Cortex of kidney (tissue), 1 donor: Measurements from ENCODE around the gene WWC1.
"Not testable (repeated sequence)": the region's sequence is repeated elsewhere in the genome, so short reads cannot be mapped to it uniquely, and the experiment has no call there.

Source experiments
- DNase-seq: peaks from one replicate; lab custom pipeline; 2025; lab: John Stamatoyannopoulos, UW

WWC1 gene

DNA sequence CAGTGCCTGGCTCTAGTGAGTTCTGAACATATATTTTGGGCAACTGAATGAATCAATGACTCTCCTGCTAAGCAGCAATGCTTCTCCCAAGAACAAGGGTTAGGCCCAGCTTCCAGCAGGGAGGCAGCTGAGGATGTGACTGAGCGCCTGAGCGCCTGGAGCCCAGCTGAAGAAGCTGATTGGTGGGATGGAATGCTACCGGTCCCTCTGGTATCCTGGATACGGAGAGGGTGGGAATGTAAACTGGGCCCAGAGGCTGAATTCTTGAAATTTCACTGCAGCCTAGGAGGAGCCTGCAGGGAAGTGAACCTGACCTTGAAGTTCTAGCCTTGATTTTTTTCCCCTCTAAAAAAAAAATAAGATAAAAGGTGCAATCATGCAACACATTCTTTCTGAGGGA, 43.2 kb downstream of the WWC1 start:
- DNase-seq: no peak

DNA sequence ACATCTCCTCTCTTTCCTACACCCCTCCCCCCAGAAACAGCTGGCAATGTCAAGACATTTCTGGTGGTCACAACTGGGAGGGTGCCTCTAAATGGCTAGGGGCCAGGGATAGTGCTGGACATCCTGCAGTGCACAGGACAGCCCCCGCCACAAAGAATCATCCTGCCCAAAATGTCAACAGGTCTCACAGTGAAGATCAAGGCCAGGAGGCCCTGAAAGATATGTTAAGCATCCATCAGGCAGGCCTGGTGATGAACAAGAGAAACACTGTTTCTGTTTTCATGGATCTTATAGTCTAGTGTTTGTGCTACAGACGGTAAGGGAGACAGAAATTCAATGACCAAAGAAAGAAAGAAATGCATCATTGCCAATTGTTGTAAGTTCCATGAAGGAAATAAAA, 45.9 kb downstream of the WWC1 start:
- no peak for DNase-seq

DNA sequence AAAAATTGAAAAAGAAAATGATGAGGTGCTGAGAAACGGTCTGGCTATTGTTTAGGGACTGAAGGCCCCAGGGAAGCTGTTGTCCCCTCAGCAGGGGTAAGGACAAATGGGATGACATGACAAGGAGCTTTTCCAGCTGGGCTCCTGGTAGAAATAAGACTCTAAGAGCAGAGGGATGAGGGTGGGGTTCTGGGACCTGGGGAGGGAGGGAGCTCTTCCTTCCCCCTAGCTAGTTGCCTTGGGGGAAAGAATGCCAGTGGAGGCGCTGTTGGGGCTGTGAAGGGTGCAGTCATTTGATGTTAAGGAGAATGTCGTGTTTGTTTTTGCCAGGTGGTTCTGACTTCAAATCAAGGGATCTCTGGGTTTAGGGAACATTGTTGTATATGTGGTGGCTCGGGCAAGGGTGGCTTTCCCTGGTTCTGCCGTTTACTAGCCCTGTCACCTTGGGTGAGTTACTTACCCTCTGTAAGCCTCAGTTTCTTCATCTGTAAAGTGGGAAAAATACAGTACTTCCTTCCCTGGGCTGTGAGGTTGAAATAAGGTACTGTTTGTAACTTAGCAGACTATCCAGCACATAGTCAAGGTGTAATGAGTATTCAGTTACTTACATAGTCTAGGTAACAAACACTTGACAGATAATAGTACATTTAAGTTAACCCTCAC, 47.8 kb downstream of the WWC1 start:
- DNase-seq: no peak

- DNase-seq: not testable (repeated sequence)
Measured at GRCh38 chr5:168339772-168340140, 48.3 kb downstream of the WWC1 start.

GRCh38 chr5:168340487-168340886, 49.0 kb downstream of the WWC1 start:
- no peak for DNase-seq

DNA sequence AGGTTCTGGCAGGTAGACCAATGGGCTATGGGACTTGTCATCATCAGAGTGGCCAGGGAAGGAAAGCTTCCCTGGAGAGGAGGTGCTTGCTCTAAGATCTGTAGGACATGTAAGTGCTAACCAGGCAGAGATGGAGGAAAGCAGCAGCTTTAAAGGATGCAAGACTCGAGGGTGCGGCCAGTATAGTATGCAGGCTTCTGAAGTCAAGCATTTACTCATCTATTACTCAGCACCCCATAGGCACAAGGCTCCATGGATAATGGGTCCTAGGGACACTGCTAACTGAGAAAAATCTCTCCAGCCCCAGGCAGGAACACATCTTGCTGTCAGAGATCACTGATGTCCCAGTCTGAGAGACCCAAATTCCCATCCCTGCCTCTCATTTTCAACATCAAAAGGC, 49.7 kb downstream of the WWC1 start:
- DNase-seq: no peak

- DNase-seq: no peak
Measured at GRCh38 chr5:168342151-168342825, 50.8 kb downstream of the WWC1 start.

DNA sequence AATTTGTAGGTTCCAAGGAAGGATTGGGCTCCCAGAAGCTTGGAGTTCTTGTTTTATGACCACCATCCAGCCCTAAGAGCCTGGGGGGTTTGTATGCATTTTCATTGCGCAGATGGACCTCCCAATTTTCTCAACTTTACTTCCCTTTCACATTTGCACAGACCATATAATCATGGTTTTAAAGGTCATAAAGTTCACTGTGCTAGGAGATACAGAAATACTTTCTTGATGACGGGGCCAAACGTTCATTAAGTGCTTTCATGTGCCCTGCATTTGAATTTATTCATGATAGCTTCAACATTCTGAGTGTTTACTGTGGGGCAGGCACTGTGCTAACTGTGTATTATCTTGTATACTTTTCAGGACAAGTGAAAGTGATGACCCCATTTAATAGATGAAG, 51.5 kb downstream of the WWC1 start:
- DNase-seq: no peak

GRCh38 chr5:168346417-168346816, 55.0 kb downstream of the WWC1 start:
- DNase-seq: no peak

DNA sequence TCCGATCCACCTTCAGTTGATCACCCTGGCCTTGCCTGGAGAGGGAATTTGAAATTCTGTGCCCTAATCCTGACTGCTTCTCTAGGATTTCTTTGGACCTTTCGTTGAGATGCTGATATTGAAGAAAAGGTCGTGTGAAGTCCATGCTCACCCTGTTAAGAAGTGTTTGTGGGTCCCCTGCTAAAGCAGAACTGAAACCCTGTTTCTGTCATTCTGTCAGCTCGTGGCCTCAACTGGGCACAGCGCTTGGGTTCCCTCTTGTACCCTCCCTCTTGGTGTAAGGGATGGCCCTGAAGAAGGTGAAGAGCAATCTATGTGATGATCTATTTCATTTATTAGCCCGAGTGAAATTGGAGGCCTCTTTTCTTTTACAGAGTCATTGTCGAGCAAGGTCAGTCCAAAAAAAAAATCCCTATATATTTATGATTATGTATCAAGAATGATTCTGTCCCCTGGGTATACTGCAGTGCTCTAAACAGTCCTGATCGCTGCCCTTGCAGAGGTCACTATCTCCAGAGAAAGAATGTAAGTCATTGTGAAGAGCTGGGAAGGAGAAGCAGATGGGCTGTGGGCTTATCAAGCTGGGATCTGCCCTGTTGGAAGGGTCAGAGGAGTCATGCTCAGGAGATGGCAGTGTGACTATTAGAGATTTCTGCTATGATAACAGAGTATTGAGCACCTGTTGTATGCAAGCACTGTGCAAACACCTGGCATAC, 56.1 kb downstream of the WWC1 start:
- DNase-seq: no peak

DNA sequence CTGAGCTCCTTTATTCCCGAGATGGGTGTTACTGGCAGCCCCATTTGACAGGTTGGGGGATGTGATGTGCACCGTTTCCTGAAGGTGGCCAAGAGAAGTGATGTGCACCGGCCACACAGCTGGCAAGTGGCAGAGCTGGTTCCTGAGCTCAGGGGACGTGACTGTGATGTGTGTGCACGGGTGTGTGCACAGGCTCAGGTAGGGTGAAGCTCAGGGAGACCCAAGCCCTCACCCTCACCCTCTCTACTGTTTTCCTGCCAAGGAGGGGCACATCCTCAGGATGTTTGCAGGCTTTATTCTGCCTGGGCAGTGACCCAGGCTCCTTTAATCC, 56.6 kb downstream of the WWC1 start:
- no peak for DNase-seq

- no peak for DNase-seq
Measured at GRCh38 chr5:168350315-168350714, 58.9 kb downstream of the WWC1 start.

- DNase-seq: no peak
Measured at GRCh38 chr5:168353216-168353957, 61.9 kb downstream of the WWC1 start.

GRCh38 chr5:168354397-168354796, 63.0 kb downstream of the WWC1 start:
- no peak for DNase-seq

- DNase-seq: no peak
Measured at GRCh38 chr5:168356171-168356570, 64.7 kb downstream of the WWC1 start.

GRCh38 chr5:168356592-168356991, 65.1 kb downstream of the WWC1 start:
- no peak for DNase-seq

- no peak for DNase-seq
Measured at GRCh38 chr5:168357876-168358275, 66.4 kb downstream of the WWC1 start.

DNA sequence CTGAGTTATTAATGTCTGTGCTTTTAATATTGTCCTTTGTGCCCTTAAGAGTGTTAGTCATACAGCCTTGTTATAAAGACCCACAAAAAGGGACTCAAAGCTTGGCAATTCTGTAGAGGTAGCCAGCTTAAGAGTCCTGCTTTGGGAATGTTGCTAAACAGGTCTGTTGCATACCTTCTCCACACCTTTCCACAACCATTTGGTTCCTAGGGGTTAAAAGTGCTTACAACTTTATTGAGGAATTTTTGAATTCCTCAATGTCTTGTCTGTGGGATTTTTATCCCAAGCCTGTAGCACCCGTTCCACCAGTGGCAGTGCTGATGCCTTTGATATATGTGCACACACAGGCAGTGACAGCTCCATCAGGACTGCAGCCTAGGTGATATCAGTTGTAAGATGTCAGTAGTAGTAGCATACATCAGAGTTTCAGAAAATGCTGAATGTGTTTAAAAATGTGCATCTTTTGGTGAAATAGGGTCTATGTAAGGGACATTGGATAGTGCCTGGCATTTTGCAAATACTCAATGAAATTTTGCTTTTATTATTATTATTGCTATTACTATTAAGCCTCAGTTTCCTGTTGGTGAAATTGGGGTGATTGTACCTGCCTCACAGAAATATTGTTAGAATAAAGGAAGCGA, 68.5 kb downstream of the WWC1 start:
- DNase-seq: no peak

- no peak for DNase-seq
Measured at GRCh38 chr5:168360521-168361285, 69.3 kb downstream of the WWC1 start.

DNA sequence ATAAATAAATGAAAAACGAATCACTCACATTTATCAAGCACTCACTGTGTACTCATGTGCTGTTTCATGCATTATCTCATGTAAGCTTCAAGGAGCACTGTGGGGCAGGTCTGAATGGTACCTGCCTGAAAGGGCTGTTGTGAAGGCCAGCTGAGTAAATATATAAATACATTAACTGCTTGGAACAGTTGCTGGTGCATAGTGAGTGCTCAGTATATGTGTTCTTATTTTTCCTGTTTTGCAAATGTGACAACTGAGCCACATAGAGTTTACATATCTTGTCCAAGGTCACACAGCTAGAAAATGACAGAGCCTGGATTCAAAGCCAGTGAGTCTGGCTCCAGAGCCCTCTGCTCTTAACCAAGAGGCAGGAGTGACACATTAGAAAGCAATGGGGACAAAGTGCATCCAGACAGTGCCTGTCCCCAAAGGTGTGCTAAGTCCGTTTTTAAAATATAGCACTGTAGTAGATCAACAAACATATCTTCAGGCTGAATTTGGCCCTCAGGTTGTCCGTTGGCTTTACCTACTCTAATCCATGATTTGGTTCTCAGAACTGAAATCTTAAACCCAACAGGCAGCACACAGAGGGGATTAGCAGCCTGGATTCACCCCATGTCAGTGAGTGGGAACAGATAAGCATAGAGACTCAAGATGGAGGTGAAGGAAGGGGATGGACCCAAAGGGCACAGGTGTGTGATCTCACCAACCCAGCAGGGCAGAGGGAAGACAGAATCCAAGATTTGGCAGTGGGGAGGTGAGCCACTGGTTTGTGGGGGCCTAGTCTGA, 70.8 kb downstream of the WWC1 start:
- no peak for DNase-seq
